IMR-90 (cell line): Measurements from ENCODE around the gene AGMO.

Source experiments
- BHLHE40 ChIP-seq: fragments of 150-350 bp; IDR thresholded peaks from 2 replicates; pipeline ENCODE4 v1.6.1; 2016; ENCODE audit warnings: mild to moderate bottlenecking, low read depth, low read length
- CEBPB ChIP-seq: IDR thresholded peaks from 2 replicates; pipeline ENCODE4 v1.6.1; 2012; ENCODE audit warnings: low read depth, low read length, improper control_type of control experiment
- CHD1 ChIP-seq: IDR thresholded peaks from 2 replicates; pipeline ENCODE4 v1.6.1; 2012; ENCODE audit warnings: low read depth, low read length, improper control_type of control experiment
- MAZ ChIP-seq: IDR thresholded peaks from 2 replicates; pipeline ENCODE4 v1.6.1; 2012; ENCODE audit warnings: low read depth, mild to moderate bottlenecking, low read length, improper control_type of control experiment, moderate library complexity, borderline replicate concordance
- MXI1 ChIP-seq: IDR thresholded peaks from 2 replicates; pipeline ENCODE4 v1.6.1; 2012; ENCODE audit warnings: low read depth, mild to moderate bottlenecking, low read length, moderate library complexity, borderline replicate concordance
- NFE2L2 ChIP-seq: fragments of 150-350 bp; IDR thresholded peaks from 2 replicates; pipeline ENCODE4 v1.6.1; 2016; ENCODE audit warnings: low read depth, mild to moderate bottlenecking, low read length
- POLR2A ChIP-seq: IDR thresholded peaks from 2 replicates; pipeline ENCODE4 v1.6.1; 2012; ENCODE audit warnings: mild to moderate bottlenecking, low read depth, low read length
- RAD21 ChIP-seq: IDR thresholded peaks from 2 replicates; pipeline ENCODE4 v1.6.1; 2012; ENCODE audit warnings: low read length, improper control_type of control experiment
- RCOR1 ChIP-seq: IDR thresholded peaks from 2 replicates; pipeline ENCODE4 v1.6.1; 2012; ENCODE audit warnings: mild to moderate bottlenecking, low read length, improper control_type of control experiment; ENCODE audit not compliant: insufficient replicate concordance
- RFX5 ChIP-seq: IDR thresholded peaks from 2 replicates; pipeline ENCODE4 v1.8.0; 2012; ENCODE audit warnings: low read depth, mild to moderate bottlenecking, low read length, moderate library complexity
- SMC3 ChIP-seq: fragments of 150-350 bp; IDR thresholded peaks from 2 replicates; pipeline ENCODE4 v1.6.1; 2016; ENCODE audit warnings: low read depth, mild to moderate bottlenecking, antibody characterized with exemption, low read length, moderate library complexity
- TF ChIP-seq, protein P1 (sequence below): conservative IDR thresholded peaks from 2 replicates; pipeline ENCODE4 v1.5.1; 2012; ENCODE audit warnings: mild to moderate bottlenecking, low read depth, low read length, improper control_type of control experiment
- TF ChIP-seq, protein P2 (sequence below): fragments of 150-350 bp; IDR thresholded peaks from 2 replicates; pipeline ENCODE4 v1.6.1; 2017; ENCODE audit warnings: mild to moderate bottlenecking, antibody characterized with exemption, low read length, low read depth
- TF ChIP-seq, protein P3 (sequence below): fragments of 150-350 bp; IDR thresholded peaks from 2 replicates; pipeline ENCODE4 v1.6.1; 2016; ENCODE audit warnings: low read depth, mild to moderate bottlenecking, low read length, moderate library complexity, borderline replicate concordance

DNA sequence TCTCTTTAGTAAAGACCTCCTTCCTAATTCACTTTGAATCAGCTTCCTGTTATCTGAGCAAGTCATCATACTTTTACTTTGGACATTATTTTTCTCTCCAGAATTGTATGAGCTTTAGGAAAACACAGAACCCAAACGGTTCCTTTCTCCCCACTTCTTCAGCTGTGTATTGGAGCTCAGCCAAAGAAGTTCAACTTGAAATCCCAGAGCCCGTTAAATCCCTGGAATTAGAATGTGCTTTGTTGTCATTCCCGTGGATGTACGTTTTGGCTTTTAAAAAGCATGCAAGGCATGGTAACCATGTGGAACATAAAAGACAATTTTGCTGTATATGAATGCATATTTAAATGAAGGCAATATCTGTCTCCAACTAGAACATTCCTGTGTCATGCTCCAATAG is 46.6 kb downstream of the AGMO start:
- TF ChIP-seq, protein P1, sequence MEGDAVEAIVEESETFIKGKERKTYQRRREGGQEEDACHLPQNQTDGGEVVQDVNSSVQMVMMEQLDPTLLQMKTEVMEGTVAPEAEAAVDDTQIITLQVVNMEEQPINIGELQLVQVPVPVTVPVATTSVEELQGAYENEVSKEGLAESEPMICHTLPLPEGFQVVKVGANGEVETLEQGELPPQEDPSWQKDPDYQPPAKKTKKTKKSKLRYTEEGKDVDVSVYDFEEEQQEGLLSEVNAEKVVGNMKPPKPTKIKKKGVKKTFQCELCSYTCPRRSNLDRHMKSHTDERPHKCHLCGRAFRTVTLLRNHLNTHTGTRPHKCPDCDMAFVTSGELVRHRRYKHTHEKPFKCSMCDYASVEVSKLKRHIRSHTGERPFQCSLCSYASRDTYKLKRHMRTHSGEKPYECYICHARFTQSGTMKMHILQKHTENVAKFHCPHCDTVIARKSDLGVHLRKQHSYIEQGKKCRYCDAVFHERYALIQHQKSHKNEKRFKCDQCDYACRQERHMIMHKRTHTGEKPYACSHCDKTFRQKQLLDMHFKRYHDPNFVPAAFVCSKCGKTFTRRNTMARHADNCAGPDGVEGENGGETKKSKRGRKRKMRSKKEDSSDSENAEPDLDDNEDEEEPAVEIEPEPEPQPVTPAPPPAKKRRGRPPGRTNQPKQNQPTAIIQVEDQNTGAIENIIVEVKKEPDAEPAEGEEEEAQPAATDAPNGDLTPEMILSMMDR = no peak
- TF ChIP-seq MAZ (no peak), CEBPB (no peak), MXI1 (no peak), POLR2A (no peak), BHLHE40 (no peak), RCOR1 (no peak), RAD21 (no peak), NFE2L2 (no peak), SMC3 (no peak), RFX5 (no peak), CHD1 (no peak)
- TF ChIP-seq, protein P2, sequence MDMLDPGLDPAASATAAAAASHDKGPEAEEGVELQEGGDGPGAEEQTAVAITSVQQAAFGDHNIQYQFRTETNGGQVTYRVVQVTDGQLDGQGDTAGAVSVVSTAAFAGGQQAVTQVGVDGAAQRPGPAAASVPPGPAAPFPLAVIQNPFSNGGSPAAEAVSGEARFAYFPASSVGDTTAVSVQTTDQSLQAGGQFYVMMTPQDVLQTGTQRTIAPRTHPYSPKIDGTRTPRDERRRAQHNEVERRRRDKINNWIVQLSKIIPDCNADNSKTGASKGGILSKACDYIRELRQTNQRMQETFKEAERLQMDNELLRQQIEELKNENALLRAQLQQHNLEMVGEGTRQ = no peak
- TF ChIP-seq, protein P3, sequence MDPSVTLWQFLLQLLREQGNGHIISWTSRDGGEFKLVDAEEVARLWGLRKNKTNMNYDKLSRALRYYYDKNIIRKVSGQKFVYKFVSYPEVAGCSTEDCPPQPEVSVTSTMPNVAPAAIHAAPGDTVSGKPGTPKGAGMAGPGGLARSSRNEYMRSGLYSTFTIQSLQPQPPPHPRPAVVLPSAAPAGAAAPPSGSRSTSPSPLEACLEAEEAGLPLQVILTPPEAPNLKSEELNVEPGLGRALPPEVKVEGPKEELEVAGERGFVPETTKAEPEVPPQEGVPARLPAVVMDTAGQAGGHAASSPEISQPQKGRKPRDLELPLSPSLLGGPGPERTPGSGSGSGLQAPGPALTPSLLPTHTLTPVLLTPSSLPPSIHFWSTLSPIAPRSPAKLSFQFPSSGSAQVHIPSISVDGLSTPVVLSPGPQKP = no peak
